ENCODE results near the gene DPH3.

The DPH3 gene

DNA sequence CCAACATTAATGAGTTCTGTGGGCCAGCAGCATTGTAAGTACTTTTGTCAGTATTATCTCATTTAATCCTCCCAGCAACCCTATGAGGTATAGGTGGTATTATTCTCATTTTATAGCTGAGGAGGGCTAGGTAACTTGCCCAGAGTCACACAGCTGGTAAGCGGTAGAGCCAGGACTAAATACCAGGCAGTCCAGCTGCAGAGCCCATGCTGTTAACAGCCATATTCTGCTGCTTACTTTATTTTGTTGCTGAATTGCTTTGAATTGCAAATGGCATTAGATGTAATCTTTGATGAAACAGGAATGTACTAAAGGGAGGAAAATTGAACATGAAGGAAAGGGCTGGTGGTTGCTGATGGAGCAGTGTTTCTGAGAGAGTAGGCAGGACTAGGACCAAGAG, 19.9 kb upstream of the DPH3 start:
- H3K4me3 ChIP-seq (replicated peaks; ENCODE audit: low read depth, low read length): no peak overlapping the region
- no peak for DNase-seq (ENCODE audit: low read depth)
- TF ChIP-seq, protein P1, sequence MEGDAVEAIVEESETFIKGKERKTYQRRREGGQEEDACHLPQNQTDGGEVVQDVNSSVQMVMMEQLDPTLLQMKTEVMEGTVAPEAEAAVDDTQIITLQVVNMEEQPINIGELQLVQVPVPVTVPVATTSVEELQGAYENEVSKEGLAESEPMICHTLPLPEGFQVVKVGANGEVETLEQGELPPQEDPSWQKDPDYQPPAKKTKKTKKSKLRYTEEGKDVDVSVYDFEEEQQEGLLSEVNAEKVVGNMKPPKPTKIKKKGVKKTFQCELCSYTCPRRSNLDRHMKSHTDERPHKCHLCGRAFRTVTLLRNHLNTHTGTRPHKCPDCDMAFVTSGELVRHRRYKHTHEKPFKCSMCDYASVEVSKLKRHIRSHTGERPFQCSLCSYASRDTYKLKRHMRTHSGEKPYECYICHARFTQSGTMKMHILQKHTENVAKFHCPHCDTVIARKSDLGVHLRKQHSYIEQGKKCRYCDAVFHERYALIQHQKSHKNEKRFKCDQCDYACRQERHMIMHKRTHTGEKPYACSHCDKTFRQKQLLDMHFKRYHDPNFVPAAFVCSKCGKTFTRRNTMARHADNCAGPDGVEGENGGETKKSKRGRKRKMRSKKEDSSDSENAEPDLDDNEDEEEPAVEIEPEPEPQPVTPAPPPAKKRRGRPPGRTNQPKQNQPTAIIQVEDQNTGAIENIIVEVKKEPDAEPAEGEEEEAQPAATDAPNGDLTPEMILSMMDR (IDR thresholded peaks at IDR 0.05; ENCODE audit: low read length, missing control alignments): no peak

DNA sequence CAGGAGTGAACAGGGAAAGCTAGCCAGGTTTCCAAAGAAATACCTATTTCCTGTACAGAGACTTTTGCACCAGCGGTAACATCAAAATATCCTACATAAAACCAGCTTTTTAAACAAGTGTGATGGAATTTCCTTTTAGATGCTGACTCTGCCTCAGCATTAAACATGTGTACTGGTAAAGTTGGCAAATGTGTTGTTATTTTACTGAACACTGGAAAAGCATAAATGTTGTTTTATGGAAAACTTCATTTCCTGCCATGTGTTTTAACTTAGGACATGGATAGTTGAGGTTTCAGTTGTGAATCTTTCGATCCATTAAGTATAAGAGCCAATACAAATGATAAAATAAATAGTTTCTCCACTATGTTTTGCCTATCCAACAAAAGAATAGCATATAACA, 15.9 kb upstream of the DPH3 start:
- TF ChIP-seq, protein P1 (IDR thresholded peaks at IDR 0.05; ENCODE audit: low read length, missing control alignments): no peak
- H3K4me3 ChIP-seq (replicated peaks; ENCODE audit: low read depth, low read length): no peak overlapping the region
- no peak for DNase-seq (ENCODE audit: low read depth)

DNA sequence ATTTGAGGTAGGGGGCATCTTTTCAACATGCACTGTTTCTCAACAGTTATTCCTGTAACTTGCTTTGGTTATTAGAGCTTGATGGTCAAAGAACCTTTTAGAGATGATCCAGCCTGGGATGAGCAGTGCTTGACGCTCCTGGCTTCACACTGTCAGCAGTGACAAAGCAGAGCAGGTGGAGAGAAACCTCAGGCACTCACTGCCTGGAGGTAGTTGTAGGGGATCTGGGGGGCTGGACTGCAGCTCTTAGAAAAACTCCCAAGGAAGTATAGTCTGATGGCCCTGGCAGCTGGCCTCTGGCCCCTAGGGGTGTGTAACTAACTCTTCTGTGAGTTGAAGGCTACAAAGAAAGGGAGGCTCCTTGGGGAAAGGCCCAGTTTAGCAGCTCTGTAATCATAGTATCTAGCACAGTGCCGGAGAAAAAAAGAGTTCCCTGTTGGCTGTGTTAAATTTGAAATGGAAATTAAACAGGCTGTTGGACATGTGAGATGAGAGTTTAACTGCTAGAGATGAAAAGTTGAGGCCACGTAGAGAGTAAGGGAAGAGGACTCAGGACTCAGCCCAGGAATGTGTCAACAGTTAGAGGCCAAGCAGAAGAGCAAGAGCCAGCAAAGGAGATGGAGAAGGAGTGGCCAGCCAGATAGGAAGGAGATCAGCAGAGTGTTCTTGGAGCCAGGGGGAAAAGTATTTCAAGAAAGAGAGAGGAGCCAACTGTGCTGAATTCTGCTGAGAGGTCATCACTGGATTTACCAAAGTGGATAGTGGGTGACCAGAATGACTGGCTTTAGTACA, 14.5 kb upstream of the DPH3 start:
- TF ChIP-seq, protein P1 (IDR thresholded peaks at IDR 0.05; ENCODE audit: low read length, missing control alignments): no peak
- H3K4me3 ChIP-seq (replicated peaks; ENCODE audit: low read depth, low read length): no peak overlapping the region
- no peak for DNase-seq (ENCODE audit: low read depth)

DNA sequence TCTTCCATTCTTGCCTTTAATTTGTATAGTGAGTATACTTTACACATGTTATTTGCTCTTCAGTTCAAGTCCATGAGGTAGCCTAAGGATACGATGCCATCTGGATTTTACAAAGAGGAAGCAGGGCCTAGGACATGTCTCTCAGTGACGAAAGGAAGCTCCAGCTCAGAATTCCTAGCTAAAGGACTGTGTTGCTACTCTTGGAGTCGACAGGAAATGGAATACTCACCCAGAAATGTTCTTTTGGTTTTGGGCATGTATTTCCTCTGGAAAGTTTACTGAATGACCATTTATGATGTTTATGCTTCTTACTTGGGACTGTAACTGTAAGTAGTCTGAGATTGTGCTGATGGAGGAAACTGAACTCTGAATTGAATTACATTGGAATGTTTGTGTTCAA, 12.7 kb upstream of the DPH3 start:
- H3K4me3 ChIP-seq (replicated peaks; ENCODE audit: low read depth, low read length): no peak overlapping the region
- DNase-seq (ENCODE audit: low read depth): no peak
- TF ChIP-seq, protein P1 (IDR thresholded peaks at IDR 0.05; ENCODE audit: low read length, missing control alignments): no peak

DNA sequence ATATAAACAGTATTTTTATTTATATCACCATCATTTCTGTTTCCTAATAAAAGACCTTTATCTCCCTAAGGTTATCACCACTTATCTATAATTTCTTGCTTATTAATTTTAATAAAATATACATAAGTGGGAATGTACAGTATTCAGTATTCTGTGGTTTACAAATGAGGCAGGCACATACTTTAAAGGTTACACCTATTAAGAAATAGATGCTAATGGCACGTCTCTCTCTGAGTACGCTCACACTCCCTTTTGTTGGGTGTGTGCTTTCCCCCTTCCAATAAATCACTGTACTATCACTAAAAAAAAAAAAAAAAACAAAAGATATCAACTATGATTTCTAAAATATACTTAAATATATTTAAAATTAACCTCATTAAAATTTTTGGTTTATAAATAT, 9.1 kb upstream of the DPH3 start:
- H3K4me3 ChIP-seq (replicated peaks; ENCODE audit: low read depth, low read length): no peak overlapping the region
- no peak for DNase-seq (ENCODE audit: low read depth)
- TF ChIP-seq, protein P1 (IDR thresholded peaks at IDR 0.05; ENCODE audit: low read length, missing control alignments): no peak

DNA sequence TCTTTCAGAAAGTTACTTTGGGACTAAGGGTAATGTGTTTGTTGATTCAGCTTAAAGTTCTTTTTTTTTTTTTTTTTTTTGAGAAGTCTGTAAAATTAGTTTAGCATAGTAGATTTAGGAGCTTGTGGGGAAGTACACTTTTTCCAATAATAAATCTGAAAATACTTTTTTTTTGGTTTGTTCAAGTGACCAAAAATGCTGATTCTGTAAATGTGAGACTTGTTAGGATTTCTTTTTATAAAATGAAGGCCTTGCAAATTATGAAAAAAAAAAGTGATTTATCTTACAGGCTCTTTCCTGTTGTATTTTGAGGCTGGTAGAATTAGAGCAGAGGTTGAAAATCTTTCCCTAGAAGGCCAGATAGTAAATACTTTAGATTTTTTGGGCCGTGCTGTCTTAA, 7.8 kb upstream of the DPH3 start:
- TF ChIP-seq, protein P1 (IDR thresholded peaks at IDR 0.05; ENCODE audit: low read length, missing control alignments): no peak
- no peak for DNase-seq (ENCODE audit: low read depth)

DNA sequence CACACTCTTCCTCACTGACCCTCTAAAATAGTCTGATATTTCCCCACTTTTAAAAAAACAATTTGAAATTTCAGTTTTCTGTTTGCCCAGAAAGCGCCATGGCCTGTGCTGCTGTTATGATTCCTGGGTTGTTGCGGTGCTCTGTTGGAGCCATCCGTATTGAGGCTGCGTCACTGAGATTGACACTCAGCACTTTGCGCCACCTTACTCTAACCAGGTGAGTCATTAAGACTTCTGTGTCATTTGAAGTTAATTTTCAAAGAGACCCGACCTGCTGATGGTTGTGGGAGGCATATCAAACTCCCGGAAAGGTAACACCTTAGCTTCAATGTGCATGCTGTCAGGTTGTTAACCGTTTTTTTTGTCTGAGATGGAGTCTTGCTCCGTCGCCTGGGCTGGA, 6.1 kb upstream of the DPH3 start:
- TF ChIP-seq, protein P1 (IDR thresholded peaks at IDR 0.05; ENCODE audit: low read length, missing control alignments): no peak
- no peak overlapping the region for H3K4me3 ChIP-seq (replicated peaks; ENCODE audit: low read depth, low read length)
- DNase-seq (ENCODE audit: low read depth): no peak

More for the DNA sequence above, 7.8 kb upstream of the DPH3 start:
- H3K4me3 ChIP-seq (replicated peaks; ENCODE audit: low read depth, low read length): no peak overlapping the region
